Immature natural killer cell (primary cell): ENCODE results near the gene KRTAP9-6. TPM values are rescaled to one million over a fixed set of nuclear protein-coding genes. Genes with fewer than 3 reads are reported as not detected.

Source experiments
- polyA plus RNA-seq, 3 donors: library from polyadenylated mRNA; unstranded; fragments of 300-500 nt; fragmentation: Illumina TruSeq; gene quantifications; one replicate each; pipeline ENCODE4 v1.2.3, GENCODE V29; 2021

The KRTAP9-6 gene
- polyA plus RNA-seq, 3 donors from 2014 or later = not detected

Other genes starting within 250 kb of the KRTAP9-6 start
- not detected for gene KRTAP1-5, start 238.2 kb upstream of the KRTAP9-6 start, polyA plus RNA-seq
- gene KRTAP1-4, start 235.2 kb upstream of the KRTAP9-6 start, polyA plus RNA-seq = not detected
- not detected for gene KRTAP1-3, start 230.5 kb upstream of the KRTAP9-6 start, polyA plus RNA-seq
- gene KRTAP1-1, start 223.9 kb upstream of the KRTAP9-6 start, polyA plus RNA-seq = not detected
- not detected for gene KRTAP2-1, start 218.1 kb upstream of the KRTAP9-6 start, polyA plus RNA-seq
- gene KRTAP2-2, start 210.1 kb upstream of the KRTAP9-6 start, polyA plus RNA-seq = not detected
- not detected for gene KRTAP2-3, start 205.3 kb upstream of the KRTAP9-6 start, polyA plus RNA-seq
- gene KRTAP2-4, start 199.5 kb upstream of the KRTAP9-6 start, polyA plus RNA-seq = not detected
- not detected for gene KRTAP4-7, start 181.2 kb upstream of the KRTAP9-6 start, polyA plus RNA-seq
- not detected for gene KRTAP4-8, start 167.2 kb upstream of the KRTAP9-6 start, polyA plus RNA-seq
- gene KRTAP4-16, start 163.2 kb upstream of the KRTAP9-6 start, polyA plus RNA-seq = not detected
- not detected for gene KRTAP4-9, start 160.0 kb upstream of the KRTAP9-6 start, polyA plus RNA-seq
- gene KRTAP4-11, start 147.0 kb upstream of the KRTAP9-6 start, polyA plus RNA-seq = not detected
- not detected for gene KRTAP4-12, start 141.2 kb upstream of the KRTAP9-6 start, polyA plus RNA-seq
- not detected for gene KRTAP4-6, start 124.8 kb upstream of the KRTAP9-6 start, polyA plus RNA-seq
- gene KRTAP4-5, start 115.6 kb upstream of the KRTAP9-6 start, polyA plus RNA-seq = not detected
- gene KRTAP4-4, start 104.6 kb upstream of the KRTAP9-6 start, polyA plus RNA-seq = not detected
- gene KRTAP4-3, start 97.2 kb upstream of the KRTAP9-6 start, polyA plus RNA-seq = not detected
- not detected for gene KRTAP4-2, start 87.2 kb upstream of the KRTAP9-6 start, polyA plus RNA-seq
- not detected for gene KRTAP4-1, start 80.5 kb upstream of the KRTAP9-6 start, polyA plus RNA-seq
- gene KRTAP9-1, start 75.5 kb upstream of the KRTAP9-6 start, polyA plus RNA-seq = not detected
- not detected for gene KRTAP9-2, start 38.7 kb upstream of the KRTAP9-6 start, polyA plus RNA-seq
- not detected for gene KRTAP9-3, start 32.9 kb upstream of the KRTAP9-6 start, polyA plus RNA-seq
- not detected for gene KRTAP9-8, start 27.4 kb upstream of the KRTAP9-6 start, polyA plus RNA-seq
- gene KRTAP9-4, start 15.7 kb upstream of the KRTAP9-6 start, polyA plus RNA-seq = not detected
- not detected for gene KRTAP9-9, start 10.0 kb upstream of the KRTAP9-6 start, polyA plus RNA-seq
- not detected for gene KRTAP9-7, start 10.3 kb downstream of the KRTAP9-6 start, polyA plus RNA-seq
- gene KRTAP29-1, start 37.5 kb downstream of the KRTAP9-6 start, polyA plus RNA-seq = not detected
- under 1 TPM in 2 of 3 donors, not detected in 1; 0.17 to 0.30 TPM for gene KRTAP16-1, start 43.9 kb downstream of the KRTAP9-6 start, polyA plus RNA-seq
- gene KRTAP17-1, start 50.3 kb downstream of the KRTAP9-6 start, polyA plus RNA-seq = not detected
- not detected for gene KRT33A, start 85.5 kb downstream of the KRTAP9-6 start, polyA plus RNA-seq
- gene KRT33B, start 104.4 kb downstream of the KRTAP9-6 start, polyA plus RNA-seq = not detected
- gene KRT34, start 116.9 kb downstream of the KRTAP9-6 start, polyA plus RNA-seq = not detected
- gene KRT31, start 132.2 kb downstream of the KRTAP9-6 start, polyA plus RNA-seq = not detected
- gene KRT37, start 159.2 kb downstream of the KRTAP9-6 start, polyA plus RNA-seq = not detected
- gene KRT38, start 175.6 kb downstream of the KRTAP9-6 start, polyA plus RNA-seq = not detected
- not detected for gene KRT32, start 202.0 kb downstream of the KRTAP9-6 start, polyA plus RNA-seq
- not detected for gene KRT35, start 215.8 kb downstream of the KRTAP9-6 start, polyA plus RNA-seq
- gene KRT36, start 224.5 kb downstream of the KRTAP9-6 start, polyA plus RNA-seq = not detected
- gene KRT13, start 240.2 kb downstream of the KRTAP9-6 start, polyA plus RNA-seq = not detected